ENCODE measurements around the gene TRMO.

The TRMO gene

DNA sequence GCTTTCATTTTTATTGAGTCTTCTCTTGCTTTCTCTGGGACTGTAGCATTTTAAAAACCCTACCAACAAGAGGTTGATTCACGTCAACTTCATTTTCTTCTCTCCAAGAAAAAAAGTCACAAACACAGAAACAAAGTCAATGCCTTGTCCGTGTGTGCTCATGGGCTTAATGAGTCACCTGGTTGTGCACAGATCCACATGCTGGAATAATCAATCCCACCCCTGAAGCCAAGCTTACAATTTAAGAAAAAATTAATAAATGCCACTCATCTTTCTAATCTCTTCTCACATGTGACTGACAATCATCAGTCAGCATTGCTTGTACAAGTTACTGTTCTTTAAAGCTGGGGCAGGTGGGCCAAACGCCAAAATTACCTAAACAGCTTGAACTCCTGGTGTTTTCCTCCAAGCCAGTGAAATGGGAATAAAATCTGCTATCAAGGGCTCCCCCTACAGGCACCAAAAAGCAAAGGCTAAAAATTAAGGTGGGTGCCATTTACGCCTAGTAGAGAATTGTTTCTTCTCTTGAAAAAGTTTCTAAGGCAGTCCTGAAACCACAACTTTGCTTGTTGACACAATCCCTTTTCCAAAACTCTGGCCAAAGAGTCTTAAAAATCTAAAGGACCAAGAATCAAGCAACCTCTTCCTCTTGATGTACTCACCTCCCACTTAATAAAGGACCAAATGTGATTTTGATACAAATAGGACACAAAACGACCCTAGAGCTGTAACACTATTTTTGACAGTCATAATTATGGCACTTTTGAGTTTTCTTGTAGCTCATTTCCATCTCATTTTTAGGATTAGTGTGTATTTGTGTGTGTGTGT, 21.3 kb downstream of the TRMO start:
- DNase-seq: no peak

DNA sequence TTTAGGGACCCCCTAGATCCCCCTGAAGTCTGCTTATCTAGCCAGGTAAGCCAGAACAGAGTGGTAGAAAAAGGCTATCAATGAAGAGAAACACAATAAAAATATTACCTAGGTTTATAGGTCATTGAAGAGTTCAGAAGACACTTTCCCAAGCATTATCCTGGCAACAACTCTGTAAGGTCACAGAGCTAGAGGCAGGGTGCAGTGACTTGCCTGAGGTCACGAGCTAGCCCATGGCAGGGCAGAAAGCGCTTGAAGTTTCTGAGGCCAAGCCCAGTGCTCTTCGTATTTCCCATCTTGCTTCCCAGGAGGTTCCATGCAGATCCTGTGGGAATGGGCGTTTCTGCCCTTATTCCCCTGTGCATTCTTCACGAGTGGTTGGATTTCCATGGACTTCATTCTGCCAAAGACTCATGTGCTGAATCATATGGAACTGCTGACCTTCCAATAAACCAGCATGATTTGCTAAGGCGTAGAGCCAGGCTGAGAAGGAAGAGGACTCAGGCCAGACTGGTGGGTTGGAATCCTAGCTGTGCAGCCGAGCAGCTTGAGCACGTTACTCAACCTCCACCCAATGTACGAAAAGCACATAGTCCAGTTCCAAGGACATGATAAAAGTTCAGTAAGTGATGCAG, 22.1 kb downstream of the TRMO start:
- DNase-seq: no peak

DNA sequence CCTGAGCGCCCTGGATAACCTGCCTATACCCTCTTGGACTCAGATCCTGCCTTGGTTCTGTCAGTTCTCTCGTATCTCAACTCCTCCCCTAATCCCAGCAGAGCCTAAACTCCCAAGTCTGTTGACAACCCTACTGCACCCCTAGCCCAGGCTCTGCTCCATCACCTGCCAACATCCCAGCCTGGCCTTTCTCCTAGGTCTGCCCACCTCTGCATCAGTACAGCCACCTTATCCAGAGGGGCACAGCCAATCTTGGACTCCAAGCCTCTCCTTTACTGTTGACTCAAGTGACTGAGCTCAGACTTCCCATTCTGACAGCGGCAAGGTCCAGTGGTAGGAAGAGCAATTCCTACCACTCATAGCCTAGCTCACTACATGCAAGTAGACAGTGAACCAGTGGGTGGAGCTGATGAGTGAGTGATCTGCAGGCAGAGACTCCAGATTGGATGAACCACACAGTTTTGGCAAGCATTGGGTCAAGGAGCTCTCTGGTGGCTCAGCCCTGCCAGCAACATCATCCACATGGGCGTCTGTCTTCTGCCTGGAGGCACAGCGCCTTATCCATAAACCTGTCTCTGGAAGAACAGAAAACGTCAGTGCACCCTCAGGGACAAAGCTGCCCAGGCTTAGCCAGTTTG, 26.5 kb downstream of the TRMO start:
- DNase-seq: peak in 1 of 2 experiments; percentile 18

DNA sequence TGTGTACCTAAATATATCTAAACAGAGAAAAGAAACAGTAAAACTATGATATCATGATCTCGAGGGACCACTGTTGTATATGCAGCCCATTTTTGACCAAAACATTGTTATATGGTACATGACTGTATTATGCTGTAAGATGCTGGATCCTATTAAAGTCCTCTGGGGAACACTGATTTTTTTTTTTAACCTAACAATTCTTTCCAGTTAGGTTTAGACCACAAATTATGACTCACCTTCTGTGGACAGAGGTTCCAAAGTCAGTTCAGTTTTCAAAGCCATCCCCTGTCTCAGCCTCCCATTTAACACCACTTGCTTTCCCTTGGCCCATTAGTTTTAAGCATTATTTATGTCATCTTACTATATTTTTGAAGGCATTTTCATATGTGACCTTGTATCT, 27.1 kb downstream of the TRMO start:
- DNase-seq: no peak

DNA sequence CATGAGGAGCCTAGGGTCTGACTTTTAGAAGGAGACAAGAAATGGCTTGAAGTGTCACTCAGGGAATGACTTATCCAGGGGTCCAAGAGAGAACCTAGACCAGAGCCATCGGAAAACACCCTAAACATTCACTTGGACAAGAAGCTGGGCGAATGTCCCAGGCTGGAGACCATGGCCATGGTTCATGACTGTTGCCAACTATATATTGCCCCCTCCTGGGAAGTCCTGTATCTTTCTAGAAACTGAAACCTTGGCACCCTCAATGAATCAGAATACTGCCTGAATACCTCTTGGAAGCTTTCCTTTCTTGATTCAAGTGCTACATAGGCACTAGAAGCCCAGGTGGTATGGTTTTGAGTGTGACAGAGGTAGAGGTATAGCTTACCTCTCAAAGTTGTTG, 29.9 kb downstream of the TRMO start:
- no peak for DNase-seq

DNA sequence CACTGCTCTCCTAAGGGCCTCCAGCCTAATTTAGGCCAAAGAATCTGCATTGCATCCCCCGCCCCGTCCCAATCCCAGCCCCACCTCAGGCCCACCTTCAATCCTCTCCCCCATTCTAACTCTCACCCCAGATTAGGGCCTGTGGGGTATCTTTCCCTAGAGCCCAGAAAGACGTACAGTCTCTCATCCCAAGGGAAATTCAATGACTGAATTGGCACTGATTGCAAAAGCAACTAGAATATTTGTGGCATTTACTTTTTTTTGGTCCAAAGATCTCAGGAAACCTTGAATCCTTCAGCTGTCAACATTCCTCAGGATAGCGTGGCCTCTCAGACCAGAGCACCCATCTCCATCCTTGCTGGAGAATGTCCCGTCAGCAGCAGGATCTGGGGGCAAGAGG, 30.6 kb downstream of the TRMO start:
- no peak for DNase-seq

DNA sequence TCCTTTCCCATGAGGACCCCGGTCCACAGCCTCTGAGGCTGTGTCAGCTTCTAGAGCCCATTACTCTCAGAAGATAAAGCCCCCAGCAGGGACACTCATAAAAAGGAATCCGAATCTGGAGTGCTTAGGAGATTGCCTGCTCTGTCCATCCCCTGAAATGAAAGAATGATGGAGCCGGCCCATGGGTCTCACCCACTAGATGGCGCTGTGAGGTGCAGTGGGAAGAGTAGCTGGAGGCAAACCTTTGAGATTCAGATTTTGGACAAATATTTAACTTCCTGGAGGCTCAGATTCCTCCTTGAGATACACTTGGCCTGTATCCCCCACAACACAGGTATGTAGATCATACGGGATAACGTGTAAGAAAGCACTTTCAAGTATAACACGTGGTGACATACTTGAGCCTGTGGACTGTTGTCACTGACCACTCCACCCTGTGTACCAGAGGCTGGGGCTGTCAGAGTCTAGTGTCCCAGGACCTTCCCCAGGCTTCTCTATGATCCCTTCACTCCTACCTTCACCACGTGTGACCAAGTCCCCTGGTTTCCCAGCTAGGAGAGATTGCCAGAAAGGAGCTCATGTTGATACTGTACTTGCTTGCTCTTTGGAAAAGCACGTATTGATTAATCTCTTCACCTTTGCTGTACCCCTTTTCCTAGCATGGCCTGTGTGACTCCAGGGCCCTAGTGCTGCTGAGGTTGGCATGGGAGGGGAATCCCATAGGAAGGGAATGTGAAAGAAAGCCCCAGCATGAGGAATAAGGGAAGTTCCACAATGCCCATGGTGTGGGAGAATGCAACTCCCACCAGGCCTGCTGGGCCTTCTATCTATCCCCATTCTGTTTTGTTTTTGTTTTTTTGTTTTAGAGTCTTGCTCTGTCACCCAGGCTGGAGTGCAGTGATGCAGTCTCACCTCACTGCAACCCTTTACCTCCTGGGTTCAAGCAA, 32.1 kb downstream of the TRMO start:
- DNase-seq: peak; percentile 76 to 82

DNA sequence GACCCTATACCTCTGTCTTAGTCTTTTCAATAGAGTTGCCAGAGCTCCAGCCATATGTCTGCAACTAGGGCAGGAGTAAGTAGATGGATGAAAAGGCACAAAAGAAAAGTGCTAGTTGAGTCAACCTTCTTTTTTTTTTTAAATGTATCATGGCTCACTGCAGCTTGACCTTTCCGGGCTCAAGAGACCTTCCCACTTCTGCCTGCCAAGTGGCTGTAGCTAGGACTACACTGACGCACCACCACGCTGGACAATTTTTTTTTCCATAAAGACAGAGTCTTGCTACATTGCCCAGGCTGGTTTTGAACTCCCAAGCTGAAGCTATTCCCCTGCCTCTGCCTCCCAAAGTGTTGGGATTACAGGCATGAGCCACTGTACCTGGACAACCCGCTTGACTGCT, 42.0 kb downstream of the TRMO start:
- DNase-seq: no peak

DNA sequence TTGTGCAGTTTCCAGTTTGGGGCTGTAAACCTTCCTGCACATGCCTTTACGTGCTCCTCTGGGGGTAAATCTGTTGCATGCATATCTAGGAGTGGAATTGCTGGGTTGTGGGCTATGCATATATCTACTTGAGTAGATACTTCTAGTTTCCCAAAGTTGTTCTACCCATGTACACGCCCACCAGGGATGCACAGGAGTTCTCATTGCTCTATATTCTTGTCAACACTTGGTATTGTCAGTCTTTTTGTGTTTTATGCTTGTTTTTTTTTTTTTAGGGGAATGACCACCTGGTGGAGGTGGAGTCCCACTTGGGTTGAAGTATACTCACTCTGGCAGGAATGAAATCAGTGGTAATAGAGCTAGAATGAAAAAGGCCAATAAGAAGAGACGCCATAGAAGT, 46.2 kb downstream of the TRMO start:
- no peak for DNase-seq

DNA sequence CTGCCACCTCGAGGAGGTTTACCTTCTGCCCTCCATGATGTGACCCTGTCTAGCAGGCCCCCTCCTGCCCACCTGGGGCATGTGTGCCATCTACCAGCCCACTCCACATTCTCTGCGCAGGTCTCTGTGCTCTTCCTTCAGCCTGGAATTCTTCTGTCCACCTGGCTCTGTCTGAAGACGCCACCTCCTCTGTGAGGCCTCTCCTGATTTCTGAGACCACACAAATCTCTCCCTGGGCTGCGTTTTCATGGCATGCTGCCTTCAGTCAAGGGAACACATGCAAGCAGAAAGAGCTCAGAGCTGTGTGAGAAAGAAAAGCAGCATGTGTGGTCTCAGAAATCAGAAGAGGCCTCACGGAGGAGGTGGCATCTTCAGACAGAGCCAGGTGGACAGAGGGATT, 47.2 kb downstream of the TRMO start:
- DNase-seq: no peak

DNA sequence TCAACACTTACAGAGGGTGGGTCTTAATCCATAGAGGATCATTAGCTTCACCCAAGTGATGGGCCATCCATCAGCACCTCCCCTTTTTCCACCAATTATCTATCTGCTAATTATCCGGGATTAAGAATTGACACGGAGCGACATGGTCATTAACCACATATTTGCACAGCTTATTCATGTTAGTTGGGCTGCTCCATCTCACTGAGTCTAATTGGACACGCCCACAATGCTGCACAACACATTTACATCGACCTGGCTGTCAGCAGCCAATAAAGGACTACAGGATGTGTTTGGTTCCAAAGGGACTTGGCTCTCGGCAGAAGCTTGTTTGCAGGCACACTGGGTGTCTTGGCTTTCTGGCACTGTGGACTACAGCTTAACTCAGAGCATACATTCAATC, 47.7 kb downstream of the TRMO start:
- no peak for DNase-seq

DNA sequence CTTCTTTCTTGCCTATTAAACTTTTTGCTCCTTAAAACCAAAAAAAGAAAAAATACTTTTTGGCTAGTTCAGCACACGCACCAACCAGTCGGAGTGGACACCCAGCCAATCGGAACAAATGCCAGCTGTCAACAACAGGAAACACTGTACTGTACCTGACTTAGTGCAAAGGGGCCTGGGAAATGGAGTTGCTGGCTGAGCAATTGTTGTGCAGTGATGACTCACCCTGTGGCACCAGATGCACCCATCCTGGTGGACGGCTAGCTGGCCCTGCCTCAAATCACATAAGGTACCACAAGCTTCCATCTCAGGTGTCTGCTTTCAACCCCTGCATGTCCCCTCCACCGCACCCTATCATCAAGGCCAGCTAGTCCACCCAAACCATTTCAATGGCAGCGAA, 48.4 kb downstream of the TRMO start:
- no peak for DNase-seq

DNA sequence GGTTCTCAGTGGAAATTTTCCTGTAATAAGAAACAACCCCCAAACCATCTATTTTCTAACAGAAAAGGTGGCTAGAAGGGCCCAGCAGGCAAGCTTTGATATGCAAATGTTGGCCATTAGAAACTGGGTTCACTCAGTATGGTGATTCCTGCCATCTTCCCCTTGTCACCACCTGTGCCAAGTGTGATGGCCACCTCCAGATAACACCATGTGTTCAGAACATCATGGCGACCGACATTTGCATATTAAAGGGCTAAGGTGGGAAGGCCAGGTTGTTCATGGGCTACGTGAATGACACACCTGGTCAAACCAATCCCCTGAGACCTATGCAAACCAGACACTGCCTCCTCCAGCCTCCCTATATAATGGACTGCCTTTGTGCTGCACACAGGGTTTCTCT, 48.9 kb downstream of the TRMO start:
- no peak for DNase-seq

DNA sequence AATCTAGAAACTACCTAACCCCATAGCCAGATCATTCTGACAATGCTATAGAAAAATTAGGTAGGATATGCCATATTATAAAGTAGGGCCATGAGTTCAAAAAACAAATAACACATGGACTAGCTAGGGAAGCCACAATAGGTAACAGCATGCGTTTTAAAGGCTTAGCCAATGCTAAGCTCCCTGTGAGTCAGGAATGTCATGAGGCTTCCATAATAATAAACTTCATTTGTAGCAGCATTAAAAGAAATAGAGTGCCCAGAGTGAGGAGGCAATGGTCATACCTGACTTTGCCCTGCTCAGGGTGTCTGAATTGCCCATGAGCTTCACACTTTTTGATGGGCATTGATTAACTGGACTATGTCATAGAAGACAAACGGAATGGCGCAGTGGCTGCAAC, 53.4 kb downstream of the TRMO start:
- no peak for DNase-seq

DNA sequence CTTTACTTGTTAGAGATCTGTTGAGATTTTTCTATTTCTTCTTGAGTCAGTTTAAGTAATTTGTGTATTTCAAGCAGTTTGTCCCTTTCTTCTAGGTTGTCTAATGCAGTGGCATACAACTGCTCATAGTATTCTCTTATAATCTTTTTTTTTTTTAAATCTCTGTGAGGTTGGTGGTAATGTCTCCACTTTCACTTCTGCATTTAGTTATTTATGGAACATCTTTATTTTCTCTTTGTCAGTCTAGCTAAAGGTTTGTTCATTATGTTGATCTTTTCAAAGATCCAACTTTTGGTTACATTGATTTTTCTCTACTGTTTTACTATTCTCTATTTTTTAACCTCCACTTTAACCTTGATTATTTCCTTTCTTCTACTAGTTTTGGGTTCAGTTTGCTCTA, 55.5 kb downstream of the TRMO start:
- DNase-seq: no peak

DNA sequence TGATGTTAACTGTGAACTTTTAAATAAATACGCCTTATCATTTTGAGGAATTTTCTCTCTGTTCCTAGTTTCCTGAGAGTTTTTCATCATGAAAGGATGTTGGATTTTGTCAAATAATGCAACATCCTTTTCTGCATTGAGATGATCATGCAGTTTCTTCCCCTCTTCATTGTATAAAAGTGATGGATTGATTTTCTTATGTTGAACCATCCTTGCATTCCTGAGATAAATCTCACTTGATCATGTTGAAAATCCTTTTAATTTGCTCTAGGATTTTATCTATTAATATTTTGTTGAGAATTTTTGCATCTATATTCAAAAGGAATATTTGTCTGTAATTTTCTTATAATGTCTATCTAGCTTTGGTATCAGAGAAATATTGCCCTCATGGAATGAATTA, 56.0 kb downstream of the TRMO start:
- no peak for DNase-seq

DNA sequence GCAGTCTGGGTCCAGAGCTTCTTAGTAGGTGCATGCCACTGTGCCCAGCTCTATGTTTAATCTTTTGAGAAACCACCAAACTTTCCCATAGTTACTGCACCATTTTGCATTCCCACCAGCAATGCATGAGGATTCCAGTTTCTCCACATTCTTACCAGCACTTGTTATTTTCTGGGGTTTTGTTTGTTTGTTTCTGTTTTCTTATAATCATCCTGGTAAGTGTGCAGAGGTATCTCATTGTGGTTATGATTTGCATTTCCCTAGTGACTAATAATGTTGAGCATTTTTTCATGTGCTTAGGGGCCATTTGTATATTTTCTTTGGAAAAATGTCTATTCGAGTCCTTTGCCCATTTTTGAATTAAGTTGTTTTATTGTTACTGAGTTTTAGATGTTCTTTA, 57.9 kb downstream of the TRMO start:
- DNase-seq: no peak

DNA sequence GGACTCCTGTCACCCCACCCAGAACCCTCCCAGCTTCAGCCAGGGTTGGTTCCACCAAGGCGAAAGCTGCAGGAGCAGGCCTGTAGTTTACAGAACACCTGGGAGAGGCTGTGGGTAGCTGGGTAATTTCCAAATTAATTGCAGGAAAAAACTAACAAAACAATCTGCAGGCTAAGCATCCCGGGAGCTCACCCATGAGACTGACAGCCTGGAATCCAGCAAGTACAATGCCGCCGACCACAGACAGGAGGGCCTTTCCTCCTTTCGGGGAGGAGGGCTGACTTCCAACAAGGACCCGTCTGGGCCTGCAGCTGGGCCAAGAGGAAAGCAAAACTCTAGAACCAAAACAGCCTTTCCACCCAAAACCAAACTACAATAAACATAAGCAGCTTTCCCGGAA, 59.0 kb downstream of the TRMO start:
- no peak for DNase-seq

DNA sequence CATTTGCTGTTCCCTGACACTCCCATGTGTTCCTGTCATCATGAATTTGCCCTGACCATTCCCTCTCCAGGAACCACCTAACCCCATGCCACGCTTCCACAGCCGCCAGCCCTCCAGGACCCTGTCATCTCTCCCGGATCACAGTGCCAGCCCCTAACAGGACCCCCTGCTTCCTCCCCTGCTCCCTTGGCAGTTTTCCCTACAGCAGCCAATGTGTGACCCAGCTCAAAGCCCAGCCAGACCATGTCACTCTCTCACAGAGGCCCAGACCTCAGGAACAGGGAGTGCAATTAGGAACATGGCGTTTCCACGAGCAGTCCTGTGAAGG, 61.2 kb downstream of the TRMO start:
- DNase-seq: no peak

DNA sequence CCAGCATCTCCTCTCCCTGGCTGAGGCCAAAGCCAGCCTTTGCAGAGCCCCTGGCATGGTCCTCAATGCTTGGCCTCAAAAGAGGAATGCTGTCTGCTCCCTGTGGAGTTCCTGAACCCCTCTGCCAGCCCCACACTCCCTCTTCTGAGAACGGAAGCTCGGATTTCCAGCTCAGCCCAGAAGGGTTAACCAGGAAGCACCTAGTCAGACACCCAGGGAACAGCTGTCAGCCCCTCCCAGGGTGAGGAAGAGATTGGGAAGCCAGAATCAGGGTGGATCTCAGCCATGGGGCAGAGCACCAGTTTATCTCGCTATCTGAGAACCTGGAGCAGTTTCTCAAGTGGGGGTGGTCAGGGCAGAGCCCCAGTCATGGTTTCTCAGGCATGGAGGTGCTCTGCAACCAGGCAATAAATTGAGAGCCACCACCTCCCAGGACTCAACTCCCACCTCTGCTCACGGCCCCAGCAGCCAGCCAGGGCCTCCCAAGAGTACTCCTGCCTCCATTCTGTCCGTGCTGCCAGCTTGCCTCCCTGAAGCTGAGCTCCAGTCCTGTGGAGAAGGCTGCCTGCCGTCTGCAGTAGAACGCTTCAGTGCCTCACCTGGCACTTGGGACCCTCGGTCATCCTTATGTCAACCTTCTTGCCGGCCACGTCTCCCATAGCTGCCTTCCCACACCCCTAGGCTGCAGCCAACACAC, 61.7 kb downstream of the TRMO start:
- no peak for DNase-seq

DNA sequence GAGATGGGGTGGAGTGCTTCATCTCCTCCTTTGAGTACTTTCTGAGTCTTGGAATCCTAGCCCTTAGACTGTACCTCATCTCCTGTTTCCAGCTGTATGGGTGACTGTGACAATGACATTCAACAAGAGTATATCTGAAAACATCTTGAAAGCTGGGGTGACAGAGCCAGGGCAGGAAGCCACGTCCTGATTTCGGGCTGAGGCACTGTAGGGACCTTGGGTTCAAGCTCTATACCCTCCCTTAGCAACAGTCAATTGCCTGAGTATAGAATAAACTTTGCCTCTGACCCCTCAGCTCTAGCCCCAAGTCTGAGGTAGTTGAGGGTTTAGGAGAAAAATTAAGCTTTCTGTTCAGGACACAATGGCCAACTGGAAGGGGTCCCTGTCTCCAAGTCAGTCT, 63.0 kb downstream of the TRMO start:
- no peak for DNase-seq

DNA sequence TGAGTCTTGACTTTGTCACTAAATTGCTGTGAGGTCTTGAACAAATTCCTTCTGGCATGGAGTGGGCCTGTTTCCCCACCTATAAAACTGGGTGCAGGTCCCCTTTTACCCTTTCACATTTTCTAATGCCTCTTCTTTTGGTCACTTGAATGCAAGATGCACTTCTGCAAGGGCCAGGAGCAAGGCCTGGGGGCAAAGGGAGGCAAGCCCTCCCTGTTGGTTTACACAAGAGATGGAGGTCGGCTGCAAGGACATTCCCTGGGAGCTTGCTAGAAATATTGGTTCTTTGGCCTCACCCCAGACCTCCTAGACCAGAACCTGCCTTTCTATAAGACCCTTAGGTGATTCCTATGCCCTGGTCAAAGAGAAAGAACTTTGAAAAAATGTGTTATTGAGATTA, 63.5 kb downstream of the TRMO start:
- DNase-seq: no peak

DNA sequence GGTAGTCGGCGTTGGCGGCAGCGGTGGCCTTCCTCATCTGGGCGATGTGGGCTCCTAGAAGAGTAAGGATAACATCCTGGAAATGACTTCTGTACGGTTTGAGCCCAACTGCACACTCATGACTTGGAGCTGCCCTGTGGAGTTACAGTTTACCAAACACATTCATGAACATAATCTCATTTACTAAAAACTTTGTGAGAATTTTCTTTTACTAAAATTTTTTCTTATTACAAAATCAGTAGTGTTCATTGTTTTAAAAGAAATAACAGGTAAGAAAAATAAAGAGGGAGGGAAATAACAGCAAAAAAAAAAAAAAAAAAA, 63.9 kb downstream of the TRMO start:
- DNase-seq: no peak
